Neural cell (in vitro differentiated cells): Measurements from ENCODE around the gene EHMT1.

Experiments
- CTCF ChIP-seq: fragments of 450-650 bp; IDR thresholded peaks from 2 replicates; pipeline ENCODE4 v1.5.1; 2014; ENCODE audit warnings: antibody characterized with exemption, mild to moderate bottlenecking, moderate library complexity; ENCODE audit not compliant: poor library complexity, severe bottlenecking
- EP300 ChIP-seq: fragments of 450-650 bp; conservative IDR thresholded peaks from 2 replicates; pipeline ENCODE4 v1.6.1; 2014; ENCODE audit warnings: antibody characterized with exemption, mild to moderate bottlenecking, moderate library complexity; ENCODE audit not compliant: poor library complexity, severe bottlenecking
- EZH2 ChIP-seq: fragments of 200-600, 300-800 bp; shearing (Covaris generic), sonication (generic); IDR thresholded peaks from 2 replicates; pipeline ENCODE4 v1.6.1; 2014; ENCODE audit warnings: antibody characterized with exemption, low read length, borderline replicate concordance, mild to moderate bottlenecking; ENCODE audit not compliant: insufficient read depth, poor library complexity, severe bottlenecking
- MXI1 ChIP-seq: fragments of 450-650 bp; conservative IDR thresholded peaks from 2 replicates; pipeline ENCODE4 v1.6.1; 2014; ENCODE audit warnings: antibody characterized with exemption, mild to moderate bottlenecking; ENCODE audit not compliant: poor library complexity, severe bottlenecking
- POLR2AphosphoS5 ChIP-seq: IDR thresholded peaks from 2 replicates; pipeline ENCODE4 v1.6.1; 2012
- RAD21 ChIP-seq: fragments of 450-650 bp; conservative IDR thresholded peaks from 2 replicates; pipeline ENCODE4 v1.6.1; 2014; ENCODE audit warnings: antibody characterized with exemption, mild to moderate bottlenecking, moderate library complexity
- REST ChIP-seq: IDR thresholded peaks from 2 replicates; pipeline ENCODE4 v1.6.1; 2012; ENCODE audit warnings: borderline replicate concordance
- SMC3 ChIP-seq: fragments of 450-650 bp; conservative IDR thresholded peaks from 2 replicates; pipeline ENCODE4 v1.6.1; 2014; ENCODE audit warnings: antibody characterized with exemption, mild to moderate bottlenecking, moderate library complexity; ENCODE audit not compliant: poor library complexity
- TAF1 ChIP-seq: IDR thresholded peaks from 2 replicates; pipeline ENCODE4 v1.6.1; 2012; ENCODE audit warnings: low read depth

GRCh38 chr9:137745541-137745991 is 126.8 kb downstream of the EHMT1 start:
- TF ChIP-seq POLR2AphosphoS5: no peak
- no peak for TF ChIP-seq RAD21
- no peak for TF ChIP-seq CTCF
- TF ChIP-seq EZH2: no peak
- TF ChIP-seq MXI1: no peak
- TF ChIP-seq TAF1: no peak
- TF ChIP-seq REST: no peak
- no peak for TF ChIP-seq SMC3
- no peak for TF ChIP-seq EP300
